HEK293 (cell line): ENCODE results near the gene RCHY1.
A peak's percentile ranks its signal among the peaks of the same experiment; 100 is the strongest.
"Not testable (repeated sequence)": the region's sequence is repeated elsewhere in the genome, so short reads cannot be mapped to it uniquely, and the experiment has no call there.

Experiments
- CTCF ChIA-PET: fragments of 350-600 bp; formaldehyde crosslinking; extraction: SDS; loops from one replicate; lab custom pipeline; 2021; ENCODE audit warnings: antibody characterized with exemption; lab: Yijun Ruan, JAX
- POLR2A ChIA-PET: fragments of 300-600 bp; formaldehyde crosslinking; extraction: SDS; loops from one replicate; lab custom pipeline; 2020; ENCODE audit warnings: antibody characterized with exemption, inconsistent platforms; lab: Yijun Ruan, JAX
- H3K27ac ChIP-seq: fragments of 200-500 bp; sonication (Bioruptor generic); 2 replicates; pipeline ENCODE4 v1.5.1; 2014; ENCODE audit warnings: low read depth, low read length, control low read depth, inconsistent platforms; ENCODE audit errors: extremely low read depth
- H3K36me3 ChIP-seq, 2 experiments: fragments of 200-500 bp in 1 of 2; sonication (Bioruptor generic) in 1 of 2; 1 replicate in 1 of 2; 2 replicates in 1 of 2; pipeline ENCODE4 v1.5.1; 2014 to 2017; ENCODE audit warnings: inconsistent platforms in 2 of 2, low read length in 2 of 2; ENCODE audit not compliant: control insufficient read depth in 2 of 2, insufficient read depth in 1 of 2
- H3K4me1 ChIP-seq: fragments of 200-500 bp; sonication (Bioruptor generic); 2 replicates; pipeline ENCODE4 v1.5.1; 2014; ENCODE audit warnings: mild to moderate bottlenecking, low read length, inconsistent platforms; ENCODE audit not compliant: control insufficient read depth, insufficient read depth
- H3K4me3 ChIP-seq: 2 replicates; pipeline ENCODE4 v1.5.1; 2011; ENCODE audit warnings: low read depth, mild to moderate bottlenecking, control low read depth, low read length, moderate library complexity
- H3K9me3 ChIP-seq: fragments of 200-500 bp; sonication (Bioruptor generic); 2 replicates; pipeline ENCODE4 v1.5.1; 2014; ENCODE audit warnings: low read depth, low read length, inconsistent platforms; ENCODE audit not compliant: control insufficient read depth, insufficient read depth
- FEZF1 ChIP-seq: fragments of 450-650 bp; formaldehyde crosslinking; IDR thresholded peaks from 2 replicates; pipeline ENCODE4 v1.5.1; 2016; ENCODE audit warnings: missing biosample characterization, missing genetic modification characterization
- REPIN1 ChIP-seq: fragments of 450-650 bp; formaldehyde crosslinking; IDR thresholded peaks from 2 replicates; pipeline ENCODE4 v1.5.1; 2017; ENCODE audit warnings: missing biosample characterization, missing genetic modification characterization, low read depth
- REST ChIP-seq: fragments of 450-650 bp; formaldehyde crosslinking; IDR thresholded peaks from 2 replicates; pipeline ENCODE4 v1.5.1; 2016; ENCODE audit warnings: missing biosample characterization, missing genetic modification characterization
- SALL2 ChIP-seq: fragments of 450-650 bp; formaldehyde crosslinking; IDR thresholded peaks from 2 replicates; pipeline ENCODE4 v1.5.0; 2017; ENCODE audit warnings: missing biosample characterization, mild to moderate bottlenecking, missing genetic modification characterization, borderline replicate concordance
- ZBTB20 ChIP-seq: fragments of 450-650 bp; formaldehyde crosslinking; IDR thresholded peaks from 2 replicates; pipeline ENCODE4 v1.5.1; 2016; ENCODE audit warnings: missing biosample characterization, missing genetic modification characterization
- ZNF10 ChIP-seq: fragments of 450-650 bp; formaldehyde crosslinking; IDR thresholded peaks from 2 replicates; pipeline ENCODE4 v1.5.1; 2017; ENCODE audit warnings: missing biosample characterization, missing genetic modification characterization
- ZNF133 ChIP-seq: fragments of 450-650 bp; formaldehyde crosslinking; IDR thresholded peaks from 2 replicates; pipeline ENCODE4 v1.5.1; 2016; ENCODE audit warnings: missing biosample characterization, missing genetic modification characterization
- ZNF146 ChIP-seq: fragments of 450-650 bp; formaldehyde crosslinking; IDR thresholded peaks from 2 replicates; pipeline ENCODE4 v1.5.1; 2016; ENCODE audit warnings: missing biosample characterization, missing genetic modification characterization
- ZNF155 ChIP-seq: fragments of 450-650 bp; formaldehyde crosslinking; IDR thresholded peaks from 2 replicates; pipeline ENCODE4 v1.5.1; 2016; ENCODE audit warnings: missing biosample characterization, missing genetic modification characterization
- ZNF324 ChIP-seq: fragments of 450-650 bp; formaldehyde crosslinking; IDR thresholded peaks from 2 replicates; pipeline ENCODE4 v1.5.1; 2016; ENCODE audit warnings: missing biosample characterization, missing genetic modification characterization
- ZNF398 ChIP-seq: fragments of 450-650 bp; formaldehyde crosslinking; IDR thresholded peaks from 2 replicates; pipeline ENCODE4 v1.5.1; 2017; ENCODE audit warnings: missing biosample characterization, missing genetic modification characterization
- ZNF404 ChIP-seq: fragments of 450-650 bp; formaldehyde crosslinking; IDR thresholded peaks from 2 replicates; pipeline ENCODE4 v1.5.1; 2017; ENCODE audit warnings: missing biosample characterization, missing genetic modification characterization
- ZNF48 ChIP-seq: fragments of 450-650 bp; formaldehyde crosslinking; IDR thresholded peaks from 2 replicates; pipeline ENCODE4 v1.5.1; 2016; ENCODE audit warnings: missing biosample characterization, missing genetic modification characterization
- ZNF549 ChIP-seq: fragments of 450-650 bp; IDR thresholded peaks from 2 replicates; pipeline ENCODE4 v1.5.1; 2018; ENCODE audit warnings: missing biosample characterization, missing genetic modification characterization, mild to moderate bottlenecking, inconsistent platforms, moderate library complexity
- ZNF555 ChIP-seq: fragments of 450-650 bp; formaldehyde crosslinking; conservative IDR thresholded peaks from 2 replicates; pipeline ENCODE4 v1.5.1; 2017; ENCODE audit warnings: missing biosample characterization, mild to moderate bottlenecking, missing genetic modification characterization, inconsistent platforms
- ZNF645 ChIP-seq: fragments of 450-650 bp; formaldehyde crosslinking; IDR thresholded peaks from 2 replicates; pipeline ENCODE4; 2016; ENCODE audit warnings: missing biosample characterization, missing genetic modification characterization
- ZNF785 ChIP-seq: fragments of 450-650 bp; formaldehyde crosslinking; IDR thresholded peaks from 2 replicates; pipeline ENCODE4 v1.5.1; 2016; ENCODE audit warnings: missing biosample characterization, missing genetic modification characterization
- TF ChIP-seq, protein P1 (sequence below): fragments of 450-650 bp; formaldehyde crosslinking; IDR thresholded peaks from 2 replicates; pipeline ENCODE4 v1.5.1; 2016; ENCODE audit warnings: missing biosample characterization, missing genetic modification characterization

The RCHY1 gene

DNA sequence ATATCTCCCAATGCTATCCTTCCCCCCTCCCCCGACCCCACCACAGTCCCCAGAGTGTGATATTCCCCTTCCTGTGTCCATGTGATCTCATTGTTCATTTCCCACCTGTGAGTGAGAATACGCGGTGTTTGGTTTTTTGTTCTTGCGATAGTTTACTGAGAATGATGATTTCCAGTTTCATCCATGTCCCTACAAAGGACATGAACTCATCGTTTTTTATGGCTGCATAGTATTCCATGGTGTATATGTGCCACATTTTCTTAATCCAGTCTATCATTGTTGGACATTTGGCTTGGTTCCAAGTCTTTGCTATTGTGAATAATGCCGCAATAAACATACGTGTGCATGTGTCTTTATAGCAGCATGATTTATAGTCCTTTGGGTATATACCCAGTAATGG lies 5.2 kb upstream of the RCHY1 start:
- H3K4me1 ChIP-seq, H3K27ac ChIP-seq, H3K4me3 ChIP-seq, CTCF ChIA-PET, H3K9me3 ChIP-seq: not testable (repeated sequence)
- H3K36me3 ChIP-seq = peaks cover 6 to 56% of the 10 kb centered on the region in 2 experiments
- peak; percentile 74 for TF ChIP-seq ZNF146 (tag by site-specific recombination)
- TF ChIP-seq, all 188 proteins: peak for 1; not testable (repeated sequence) for 187
- POLR2A ChIA-PET = not testable (repeated sequence)

GRCh38 chr4:75516144-75516543 lies 1.9 kb upstream of the RCHY1 start:
- peaks cover 0 to 34% of the 10 kb centered on the region in 2 experiments; a peak in 2 of 3 replicates for H3K36me3 ChIP-seq
- no peaks in the 10 kb centered on the region for H3K9me3 ChIP-seq
- no peak overlapping the region for H3K27ac ChIP-seq
- CTCF ChIA-PET = interaction anchor here (0.6 kb wide), 1 partner anchor 43 kb away, joined by 3 read pairs; no protein-coding TSS in a partner anchor
- TF ChIP-seq ZNF324 (tag by site-specific recombination) (no peak), ZNF155 (tag by site-specific recombination) (no peak), ZNF645 (tag by site-specific recombination) (no peak), REST (no peak), REPIN1 (no peak), ZBTB20 (no peak), ZNF785 (tag by site-specific recombination) (no peak), ZNF398 (tag by site-specific recombination) (no peak), FEZF1 (no peak), ZNF404 (tag by site-specific recombination) (no peak), ZNF549 (tag by site-specific recombination) (no peak), ZNF133 (tag by site-specific recombination) (no peak), ZNF10 (no peak), SALL2 (tag by site-specific recombination) (no peak), ZNF555 (no peak), ZNF48 (no peak)
- TF ChIP-seq, protein P1, sequence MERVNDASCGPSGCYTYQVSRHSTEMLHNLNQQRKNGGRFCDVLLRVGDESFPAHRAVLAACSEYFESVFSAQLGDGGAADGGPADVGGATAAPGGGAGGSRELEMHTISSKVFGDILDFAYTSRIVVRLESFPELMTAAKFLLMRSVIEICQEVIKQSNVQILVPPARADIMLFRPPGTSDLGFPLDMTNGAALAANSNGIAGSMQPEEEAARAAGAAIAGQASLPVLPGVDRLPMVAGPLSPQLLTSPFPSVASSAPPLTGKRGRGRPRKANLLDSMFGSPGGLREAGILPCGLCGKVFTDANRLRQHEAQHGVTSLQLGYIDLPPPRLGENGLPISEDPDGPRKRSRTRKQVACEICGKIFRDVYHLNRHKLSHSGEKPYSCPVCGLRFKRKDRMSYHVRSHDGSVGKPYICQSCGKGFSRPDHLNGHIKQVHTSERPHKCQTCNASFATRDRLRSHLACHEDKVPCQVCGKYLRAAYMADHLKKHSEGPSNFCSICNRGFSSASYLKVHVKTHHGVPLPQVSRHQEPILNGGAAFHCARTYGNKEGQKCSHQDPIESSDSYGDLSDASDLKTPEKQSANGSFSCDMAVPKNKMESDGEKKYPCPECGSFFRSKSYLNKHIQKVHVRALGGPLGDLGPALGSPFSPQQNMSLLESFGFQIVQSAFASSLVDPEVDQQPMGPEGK (tag by site-specific recombination) = no peak
- TF ChIP-seq, all 188 proteins: peak for 0
- POLR2A ChIA-PET = interaction anchor here (0.7 kb wide), 1 partner anchor 398 kb away, joined by 3 read pairs; no protein-coding TSS in a partner anchor
- H3K4me1 ChIP-seq = no peaks in the 10 kb centered on the region
- H3K4me3 ChIP-seq = no peak overlapping the region
